Stimulated activated CD8-positive, alpha-beta memory T cell treated with anti-CD3 and anti-CD28 coated beads, Interleukin-15, amount 100 ng/mL, for 4 hours (primary cell): ENCODE measurements around the gene TIAM2.

Experiments
- DNase-seq, 2 donors: peaks; one replicate each; pipeline ENCODE4 v3.0.0-alpha.2; 2020; ENCODE audit warnings: low read depth in 2 of 2

Gene TIAM2

GRCh38 chr6:155061381-155061780 lies 66.3 kb downstream of the TIAM2 start:
- DNase-seq: no peak

- DNase-seq: no peak
Observed at GRCh38 chr6:155062866-155063341, 67.8 kb downstream of the TIAM2 start.

GRCh38 chr6:155064303-155064702 lies 69.2 kb downstream of the TIAM2 start:
- no peak for DNase-seq

GRCh38 chr6:155066361-155066760 lies 71.2 kb downstream of the TIAM2 start:
- DNase-seq: no peak

- DNase-seq: no peak
Observed at GRCh38 chr6:155066921-155067680, 72.0 kb downstream of the TIAM2 start.

DNA sequence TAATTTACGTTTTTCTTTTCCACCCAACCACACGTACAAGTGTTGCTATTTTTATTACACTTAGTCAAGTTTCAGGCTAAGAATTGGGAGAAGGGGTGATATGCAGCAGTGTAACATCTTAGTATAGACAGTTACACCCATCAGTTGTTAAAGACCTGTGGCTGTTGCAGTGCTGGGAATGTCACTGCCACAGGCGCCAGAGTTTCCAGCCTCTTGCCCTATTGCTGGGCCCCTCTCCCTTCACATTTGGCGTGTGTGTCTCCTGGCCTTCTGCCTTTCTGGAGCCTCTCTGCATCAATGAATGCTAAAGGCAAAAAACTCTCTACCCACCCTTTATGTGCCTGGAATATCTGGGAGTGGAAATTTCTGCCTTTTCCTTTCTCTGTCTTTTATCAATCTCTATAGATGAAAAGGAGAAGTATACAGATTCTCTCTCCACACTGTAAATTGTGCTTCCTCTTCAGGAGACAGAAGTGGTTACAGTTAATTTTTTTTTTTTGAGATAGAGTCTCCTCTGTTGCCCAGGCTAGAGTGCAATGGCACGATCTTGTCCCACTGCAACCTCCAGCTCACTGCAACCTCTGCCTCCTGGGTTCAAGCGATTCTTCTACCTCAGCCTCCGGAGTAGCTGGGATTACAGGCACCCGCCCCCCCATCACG lies 73.0 kb downstream of the TIAM2 start:
- no peak for DNase-seq

GRCh38 chr6:155069543-155069942 lies 74.4 kb downstream of the TIAM2 start:
- no peak for DNase-seq

DNA sequence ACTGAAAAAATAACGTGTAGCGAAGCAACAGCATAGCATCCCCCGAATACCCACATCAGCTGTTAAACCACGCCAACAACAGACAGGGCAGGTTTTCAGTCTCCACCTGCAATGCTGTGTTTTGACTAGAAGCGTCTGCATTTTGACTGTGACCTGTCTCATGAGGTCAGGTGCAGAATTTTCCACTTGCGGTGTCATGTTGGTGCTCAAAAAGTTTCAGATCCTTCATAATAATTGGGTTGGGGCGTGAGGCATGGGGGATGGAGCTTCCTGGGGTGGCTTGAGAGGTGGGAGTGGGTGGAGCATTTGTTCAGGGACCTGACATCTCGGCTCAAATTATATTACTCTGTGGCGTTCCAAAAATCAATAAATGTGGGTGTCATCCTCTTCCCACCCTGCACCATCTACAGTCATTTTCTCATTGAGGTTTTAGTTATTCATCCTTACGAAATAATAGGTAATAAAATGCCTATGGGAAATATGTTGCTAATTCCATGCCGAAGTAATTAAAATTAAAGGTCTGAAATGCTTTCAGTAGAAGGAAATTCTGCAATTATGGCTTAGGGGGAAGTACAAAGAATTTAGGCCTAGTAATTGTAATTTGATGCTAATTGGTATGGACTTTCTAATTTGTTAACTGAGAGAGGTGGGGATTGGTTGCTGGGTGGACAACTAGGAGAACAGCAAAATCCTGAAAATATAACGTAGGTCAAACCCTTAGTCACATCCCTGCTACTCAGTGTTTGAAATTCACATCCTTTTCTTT lies 81.0 kb downstream of the TIAM2 start:
- DNase-seq: no peak

DNA sequence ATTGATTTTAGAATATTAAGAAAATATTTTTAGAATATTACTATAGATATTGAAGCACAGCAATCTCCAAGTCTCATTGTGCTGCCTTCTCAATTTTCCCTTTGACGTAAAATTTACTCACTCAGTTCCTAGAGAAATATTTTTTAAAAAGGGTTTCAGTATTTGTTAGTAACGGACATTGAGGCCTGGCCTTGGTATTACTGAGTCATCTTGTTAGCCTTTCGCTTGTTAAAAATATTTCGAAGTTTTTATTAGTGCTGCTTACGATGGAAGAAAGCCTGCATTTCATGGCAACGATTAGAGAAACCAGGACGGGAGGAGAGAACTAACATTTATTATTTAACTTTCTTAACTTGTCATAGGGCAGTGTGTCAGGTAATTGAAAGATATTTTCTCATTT lies 82.2 kb downstream of the TIAM2 start:
- DNase-seq: no peak

DNA sequence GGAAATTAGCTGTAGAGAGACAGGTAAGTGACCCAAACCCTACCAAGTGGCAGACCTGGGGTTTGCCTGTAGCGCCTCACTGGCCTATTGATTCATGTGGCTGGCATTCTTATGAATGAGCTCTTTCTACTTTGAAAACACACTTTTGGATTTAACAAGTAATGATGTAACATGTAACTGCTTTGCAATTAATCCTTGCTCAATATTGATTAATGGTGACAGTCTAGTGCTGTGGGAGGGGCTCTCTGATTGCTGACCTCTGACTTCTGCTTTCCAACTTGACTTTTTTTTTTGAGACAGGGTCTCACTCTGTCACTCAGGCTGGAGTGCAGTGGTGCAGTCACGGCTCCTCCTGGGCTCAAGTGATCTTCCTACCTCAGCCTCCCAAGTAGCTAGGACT lies 82.7 kb downstream of the TIAM2 start:
- DNase-seq: no peak

GRCh38 chr6:155078331-155078745 lies 83.2 kb downstream of the TIAM2 start:
- DNase-seq: no peak

DNA sequence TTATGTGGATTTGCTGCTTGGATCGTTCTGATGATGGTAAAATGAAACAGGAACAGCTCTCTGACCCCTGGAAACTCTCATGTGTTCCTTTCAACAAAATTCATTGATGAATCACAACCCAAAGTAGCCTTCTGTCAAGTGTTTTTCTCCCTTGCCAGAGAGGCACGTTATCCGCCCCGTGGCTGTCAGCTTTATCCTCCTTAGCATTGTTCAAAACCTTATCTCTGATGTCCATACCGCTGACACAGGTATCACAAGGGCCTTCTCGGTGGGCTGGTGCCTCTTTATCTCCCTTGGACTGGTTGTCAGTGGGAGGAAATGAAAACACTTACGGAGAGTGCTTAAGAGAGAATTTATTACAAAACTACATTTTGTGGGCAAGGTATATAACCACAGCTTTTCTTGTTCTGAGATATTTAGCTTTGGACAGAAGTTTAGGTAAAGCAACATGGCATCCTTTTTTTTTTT lies 84.9 kb downstream of the TIAM2 start:
- DNase-seq: no peak

DNA sequence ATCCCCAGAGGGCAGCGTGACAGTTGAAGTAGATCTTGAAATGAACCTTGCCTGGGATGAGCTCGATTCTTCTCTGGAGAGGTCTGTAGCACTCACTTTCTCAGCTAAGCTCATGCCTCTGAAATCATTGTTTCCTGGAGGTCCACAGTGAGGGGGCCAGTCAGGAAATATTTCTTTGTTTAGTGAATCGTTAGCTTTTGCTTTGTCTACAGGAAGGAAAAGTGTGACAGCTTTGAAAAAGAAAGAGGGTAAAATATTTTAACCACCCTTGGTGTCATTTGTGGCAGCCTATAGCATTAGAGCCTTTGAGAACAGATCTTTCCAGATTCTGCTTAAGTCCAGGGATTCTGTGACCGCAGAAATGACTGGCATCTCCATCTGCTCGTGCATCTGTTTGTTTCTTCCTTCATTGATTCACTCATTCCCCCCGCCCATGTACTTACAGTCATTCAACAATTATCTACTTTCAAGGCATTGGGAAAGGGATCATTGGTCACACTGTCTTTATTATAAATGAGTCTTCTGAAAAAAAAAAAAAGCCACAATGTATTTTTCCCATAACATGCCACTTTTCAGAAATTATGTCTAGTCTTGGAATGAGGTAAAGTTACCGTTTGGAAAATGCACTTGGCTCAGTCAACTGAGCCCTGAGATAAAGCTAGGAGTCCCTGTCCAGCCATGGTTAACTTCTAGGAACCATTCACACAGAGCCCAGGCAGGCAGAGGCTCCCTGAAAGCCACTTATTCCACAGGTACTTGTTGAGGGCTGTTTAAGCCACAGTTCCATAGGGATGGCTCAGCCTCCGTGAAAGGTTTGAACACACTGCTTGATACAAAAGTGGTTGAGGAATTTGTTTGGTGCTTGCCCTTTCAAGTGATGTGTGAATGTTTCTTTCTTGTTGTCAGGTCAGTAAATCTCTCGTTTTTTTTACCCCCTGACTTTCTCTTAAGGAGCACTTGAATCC lies 86.0 kb downstream of the TIAM2 start:
- no peak for DNase-seq

DNA sequence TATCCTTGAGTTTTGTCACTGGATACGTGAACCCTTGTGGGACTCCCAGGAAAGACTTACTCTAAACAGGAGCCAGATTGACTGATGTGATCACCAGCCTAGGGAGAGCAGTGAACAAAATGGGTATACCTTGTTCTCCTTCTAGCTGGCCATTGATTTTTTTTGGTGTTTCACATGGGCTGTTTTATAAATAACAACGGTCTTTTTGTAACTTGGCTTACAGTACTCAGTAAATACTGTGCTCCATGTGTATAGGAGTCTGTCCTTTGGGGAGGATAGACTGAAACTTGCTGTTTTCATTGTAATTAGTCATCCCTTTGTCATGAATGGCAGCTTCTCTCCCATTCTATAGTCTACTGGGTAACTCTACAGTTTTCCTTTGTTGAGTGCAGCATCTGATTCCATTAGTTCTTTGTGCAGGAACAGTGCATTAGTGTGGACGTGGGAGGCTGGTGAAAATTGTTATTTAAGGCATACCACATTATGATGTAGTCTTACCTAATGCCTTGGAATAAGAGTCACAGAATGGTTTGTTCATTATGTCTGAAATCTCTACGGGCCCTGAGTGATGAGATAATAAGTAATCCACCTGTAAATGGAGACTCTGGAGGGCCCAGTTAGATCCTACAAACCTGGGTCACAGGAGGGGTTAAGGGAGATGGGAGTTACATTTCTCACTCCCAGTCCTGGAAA lies 89.5 kb downstream of the TIAM2 start:
- DNase-seq: no peak

DNA sequence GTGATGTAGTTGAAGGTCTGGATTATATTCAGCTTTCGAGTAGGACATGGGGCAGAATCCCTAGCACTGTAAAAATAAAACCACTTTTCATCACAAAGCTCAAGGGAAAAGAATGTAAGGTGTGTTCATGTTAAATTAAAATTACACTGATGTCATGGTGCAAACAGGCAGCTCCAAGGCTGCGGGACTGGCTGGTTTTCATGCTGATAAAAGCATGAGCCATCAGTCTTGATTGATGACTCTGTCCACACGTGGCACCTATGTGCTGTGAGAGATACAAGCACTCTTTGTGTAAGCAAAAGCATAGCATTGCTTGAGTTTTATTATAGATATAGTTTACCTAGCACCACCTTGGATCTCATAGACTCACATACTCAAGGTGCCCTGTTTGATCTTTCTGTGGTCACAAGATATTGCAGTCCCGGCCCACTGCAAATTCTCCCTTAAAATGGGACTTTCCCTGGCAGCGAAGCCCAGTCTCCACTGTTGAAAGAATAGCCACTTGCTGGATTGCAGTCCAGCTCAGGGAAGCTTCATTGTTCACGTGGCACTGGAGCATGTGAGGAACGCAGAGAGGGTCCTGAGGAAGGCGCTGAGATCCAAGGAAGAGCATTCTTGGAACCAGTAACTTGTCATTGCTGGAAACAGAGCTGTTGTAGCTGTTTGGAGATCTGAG lies 90.6 kb downstream of the TIAM2 start:
- no peak for DNase-seq

DNA sequence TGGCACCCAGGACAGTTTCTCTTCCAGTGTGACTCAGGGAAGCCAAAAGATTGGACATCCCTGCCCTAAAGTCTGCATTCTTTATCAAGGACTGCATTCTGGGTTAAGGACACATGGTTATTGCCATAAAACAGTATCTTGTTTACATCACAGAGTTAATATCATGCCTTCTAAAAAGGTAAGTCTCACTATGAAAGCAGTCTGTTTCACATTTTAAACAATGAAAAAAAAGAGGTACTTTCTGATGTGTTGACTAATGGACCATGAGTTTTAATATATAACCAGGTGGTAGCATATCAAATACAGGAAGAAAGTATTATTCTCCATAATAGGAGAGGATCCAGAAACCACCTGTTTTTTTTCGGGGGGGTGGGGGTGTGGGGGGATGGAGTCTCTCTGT lies 93.7 kb downstream of the TIAM2 start:
- no peak for DNase-seq

GRCh38 chr6:155089746-155090145 lies 94.6 kb downstream of the TIAM2 start:
- no peak for DNase-seq

DNA sequence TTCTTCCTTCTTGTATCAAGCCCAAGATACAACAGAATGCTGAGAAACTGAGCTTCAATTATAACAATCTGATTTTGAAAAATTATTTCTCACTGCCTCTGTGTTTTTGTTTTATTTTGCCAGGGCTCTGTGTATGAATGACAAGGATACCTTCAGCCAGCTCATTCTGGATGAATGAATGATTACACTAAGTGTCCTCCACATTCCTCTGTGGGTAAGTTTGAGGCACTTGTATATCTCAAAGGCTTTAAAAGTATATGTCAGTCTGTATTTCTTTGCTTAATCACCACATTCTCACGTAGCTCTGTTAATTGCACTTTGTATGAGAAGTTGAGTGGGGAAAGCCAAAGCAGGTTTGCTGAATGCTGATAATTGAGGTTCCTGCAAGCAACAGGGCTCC lies 95.1 kb downstream of the TIAM2 start:
- DNase-seq: no peak

DNA sequence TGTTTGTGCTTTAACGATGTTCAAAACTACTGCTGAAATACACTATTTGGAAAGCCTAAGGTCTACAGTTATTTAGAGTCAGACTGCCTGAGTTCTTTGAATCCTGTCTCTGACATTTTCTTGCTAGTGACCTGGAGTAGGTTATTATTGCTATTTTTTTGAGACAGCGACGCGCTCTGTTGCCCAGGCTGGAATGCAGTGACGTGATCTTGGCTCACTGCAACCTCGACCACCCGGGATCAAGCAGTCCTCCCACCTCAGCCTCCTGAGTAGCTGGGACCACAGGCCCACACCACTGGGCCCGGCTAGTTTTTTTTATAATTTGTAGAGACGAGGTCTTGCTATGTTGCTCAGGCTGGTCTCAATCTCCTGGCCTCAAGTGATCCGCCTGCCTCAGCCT lies 96.6 kb downstream of the TIAM2 start:
- DNase-seq: no peak

DNA sequence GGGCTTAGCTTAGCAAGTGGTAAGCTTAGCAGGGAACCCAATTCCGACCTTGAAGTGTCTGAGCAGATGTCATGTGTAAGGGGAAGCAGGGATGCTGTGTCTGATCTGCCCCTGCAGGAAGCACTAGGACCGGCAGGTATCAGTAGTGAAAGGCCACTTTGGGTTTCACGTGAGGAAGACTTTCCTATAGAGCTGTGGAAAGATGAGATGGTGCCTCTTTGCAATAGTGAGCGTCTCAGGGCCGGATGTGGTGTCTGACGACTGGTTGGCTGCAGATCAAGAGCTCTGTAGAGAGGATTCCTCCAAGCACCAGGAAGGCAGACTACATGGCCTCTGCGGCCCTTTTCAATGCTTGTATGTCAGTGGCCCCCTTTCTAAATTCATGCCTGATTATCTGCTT lies 98.3 kb downstream of the TIAM2 start:
- DNase-seq: peak in 1 of 2 donors; percentile 6
